Measurements from ENCODE around the gene APOL5. TPM values are rescaled to one million over a fixed set of nuclear protein-coding genes. Genes with fewer than 3 reads are reported as not detected.

The APOL5 gene
- total RNA-seq, 1 donor from 2014 or later, result not detected

DNA sequence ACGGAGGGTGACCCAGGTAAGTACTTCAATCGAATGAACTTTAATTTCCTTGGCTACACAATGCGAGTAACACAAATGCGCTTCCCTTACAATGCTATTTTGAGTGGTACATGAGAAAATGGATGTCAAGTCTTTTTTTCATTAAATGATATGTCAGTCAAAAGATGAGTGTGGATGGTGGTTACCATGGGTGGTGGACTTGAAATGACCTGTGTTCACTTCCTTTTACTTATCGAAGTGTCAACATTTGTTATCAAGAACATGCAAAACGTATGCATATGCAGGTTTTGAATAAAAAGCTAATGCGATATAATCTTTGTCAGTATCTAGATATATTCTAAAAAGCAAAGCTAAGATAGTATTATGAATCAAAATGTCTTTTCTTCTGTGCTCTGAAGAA is 8.8 kb upstream of the APOL5 start:
- DNase-seq (ENCODE audit: low read depth) (no peak), FAIRE-seq (no peak)
- Histone ChIP-seq H3K27me3 (ENCODE audit: insufficient read depth, low read length) (no peaks in the 10 kb centered on the region), H3K36me3 (ENCODE audit: insufficient read depth, low read length) (no peaks in the 10 kb centered on the region), H3K9ac (ENCODE audit: low read length) (no peak overlapping the region), H4K20me1 (ENCODE audit: insufficient read depth, low read length) (no peaks in the 10 kb centered on the region), H3K9me3 (ENCODE audit: insufficient read depth, low read depth, low read length) (no peaks in the 10 kb centered on the region), H3K27ac (ENCODE audit: low read depth, low read length) (no peak overlapping the region), H3K4me1 (ENCODE audit: insufficient read depth, low read length) (no peaks in the 10 kb centered on the region), H3K79me2 (ENCODE audit: insufficient read depth, low read length) (no peaks in the 10 kb centered on the region), H3K4me2 (ENCODE audit: low read length) (no peak overlapping the region), H2AFZ (ENCODE audit: low read depth, low read length) (no peak overlapping the region), H3K4me3 (ENCODE audit: insufficient read depth, low read depth, low read length) (no peak overlapping the region)
- Mint-ChIP-seq H3K4me3 (ENCODE audit: unreplicated experiment) (no peak overlapping the region), H3K4me1 (ENCODE audit: low read depth, unreplicated experiment) (no peaks in the 10 kb centered on the region), H3K27me3 (ENCODE audit: low read depth, unreplicated experiment) (peaks cover 3% of the 10 kb centered on the region), H3K36me3 (ENCODE audit: low read depth, unreplicated experiment) (no peaks in the 10 kb centered on the region), H3K27ac (ENCODE audit: unreplicated experiment) (no peak overlapping the region), H3K9me3 (ENCODE audit: unreplicated experiment) (peaks cover 9% of the 10 kb centered on the region)
- no peak for TF ChIP-seq EZH2 (IDR thresholded peaks at IDR 0.05; ENCODE audit: insufficient read depth, low read length)
- TF ChIP-seq, protein P1, sequence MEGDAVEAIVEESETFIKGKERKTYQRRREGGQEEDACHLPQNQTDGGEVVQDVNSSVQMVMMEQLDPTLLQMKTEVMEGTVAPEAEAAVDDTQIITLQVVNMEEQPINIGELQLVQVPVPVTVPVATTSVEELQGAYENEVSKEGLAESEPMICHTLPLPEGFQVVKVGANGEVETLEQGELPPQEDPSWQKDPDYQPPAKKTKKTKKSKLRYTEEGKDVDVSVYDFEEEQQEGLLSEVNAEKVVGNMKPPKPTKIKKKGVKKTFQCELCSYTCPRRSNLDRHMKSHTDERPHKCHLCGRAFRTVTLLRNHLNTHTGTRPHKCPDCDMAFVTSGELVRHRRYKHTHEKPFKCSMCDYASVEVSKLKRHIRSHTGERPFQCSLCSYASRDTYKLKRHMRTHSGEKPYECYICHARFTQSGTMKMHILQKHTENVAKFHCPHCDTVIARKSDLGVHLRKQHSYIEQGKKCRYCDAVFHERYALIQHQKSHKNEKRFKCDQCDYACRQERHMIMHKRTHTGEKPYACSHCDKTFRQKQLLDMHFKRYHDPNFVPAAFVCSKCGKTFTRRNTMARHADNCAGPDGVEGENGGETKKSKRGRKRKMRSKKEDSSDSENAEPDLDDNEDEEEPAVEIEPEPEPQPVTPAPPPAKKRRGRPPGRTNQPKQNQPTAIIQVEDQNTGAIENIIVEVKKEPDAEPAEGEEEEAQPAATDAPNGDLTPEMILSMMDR (IDR thresholded peaks at IDR 0.05; ENCODE audit: insufficient read depth, low read depth, low read length), result no peak

DNA sequence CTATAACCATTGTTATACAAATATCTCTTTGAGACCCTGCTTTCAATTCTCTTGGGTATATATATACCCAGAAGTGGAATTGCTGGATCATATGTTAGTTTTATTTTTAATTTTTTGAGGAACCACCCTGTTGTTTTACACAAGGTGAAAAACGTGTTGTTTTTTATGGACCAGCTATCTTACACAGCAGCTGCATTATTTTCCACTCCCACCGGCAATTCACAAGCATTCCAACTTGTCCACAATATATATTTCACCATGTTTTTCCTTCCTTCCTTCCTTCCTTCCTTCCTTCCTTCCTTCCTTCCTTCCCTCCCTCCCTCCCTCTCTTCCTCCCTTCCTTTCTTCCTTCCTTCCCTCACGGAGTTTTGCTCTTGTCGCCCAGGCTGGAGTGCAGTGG is 6.3 kb upstream of the APOL5 start:
- H3K27me3 ChIP-seq (ENCODE audit: insufficient read depth, low read length), result peaks cover 7% of the 10 kb centered on the region
- no peak overlapping the region for H3K9ac ChIP-seq (ENCODE audit: low read length)
- no peak overlapping the region for H3K27ac Mint-ChIP-seq (ENCODE audit: unreplicated experiment)
- H3K4me3 ChIP-seq (ENCODE audit: insufficient read depth, low read depth, low read length), result no peak overlapping the region
- TF ChIP-seq, protein P1 (IDR thresholded peaks at IDR 0.05; ENCODE audit: insufficient read depth, low read depth, low read length), result no peak
- TF ChIP-seq EZH2 (IDR thresholded peaks at IDR 0.05; ENCODE audit: insufficient read depth, low read length), result no peak
- FAIRE-seq, result no peak
- no peak overlapping the region for H3K4me2 ChIP-seq (ENCODE audit: low read length)
- no peaks in the 10 kb centered on the region for H3K9me3 ChIP-seq (ENCODE audit: insufficient read depth, low read depth, low read length)
- peaks cover 13% of the 10 kb centered on the region for H3K9me3 Mint-ChIP-seq (ENCODE audit: unreplicated experiment)
- H3K36me3 ChIP-seq (ENCODE audit: insufficient read depth, low read length), result no peaks in the 10 kb centered on the region
- H3K36me3 Mint-ChIP-seq (ENCODE audit: low read depth, unreplicated experiment), result no peaks in the 10 kb centered on the region
- no peaks in the 10 kb centered on the region for H3K4me1 ChIP-seq (ENCODE audit: insufficient read depth, low read length)
- H3K27ac ChIP-seq (ENCODE audit: low read depth, low read length), result no peak overlapping the region
- no peak overlapping the region for H2AFZ ChIP-seq (ENCODE audit: low read depth, low read length)
- peaks cover 13% of the 10 kb centered on the region for H3K27me3 Mint-ChIP-seq (ENCODE audit: low read depth, unreplicated experiment)
- H3K79me2 ChIP-seq (ENCODE audit: insufficient read depth, low read length), result no peaks in the 10 kb centered on the region
- no peak overlapping the region for H3K4me3 Mint-ChIP-seq (ENCODE audit: unreplicated experiment)
- no peaks in the 10 kb centered on the region for H4K20me1 ChIP-seq (ENCODE audit: insufficient read depth, low read length)
- H3K4me1 Mint-ChIP-seq (ENCODE audit: low read depth, unreplicated experiment), result no peaks in the 10 kb centered on the region
- DNase-seq (ENCODE audit: low read depth), result no peak

DNA sequence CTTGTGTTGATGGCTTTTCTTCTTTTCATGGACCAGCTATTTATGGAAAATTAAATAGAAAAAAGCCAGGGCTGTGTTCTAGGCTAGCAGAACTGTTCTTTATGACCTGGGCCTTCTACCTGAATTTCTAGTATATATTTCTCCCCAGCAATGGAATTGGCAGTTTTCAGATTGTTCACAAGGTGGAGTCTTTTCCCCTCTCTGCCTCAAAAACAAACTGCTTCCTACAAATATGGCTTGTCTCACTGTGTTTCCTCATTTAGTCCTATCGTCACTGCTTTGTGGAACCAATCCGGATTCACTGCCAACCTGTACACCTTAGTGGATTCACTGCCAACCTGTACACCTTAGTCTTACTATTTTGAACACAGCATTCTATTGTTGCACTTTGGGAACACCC is 5.0 kb upstream of the APOL5 start:
- Histone ChIP-seq H3K27ac (ENCODE audit: low read depth, low read length) (no peak overlapping the region), H3K4me3 (ENCODE audit: insufficient read depth, low read depth, low read length) (no peak overlapping the region), H3K9me3 (ENCODE audit: insufficient read depth, low read depth, low read length) (no peaks in the 10 kb centered on the region), H3K27me3 (ENCODE audit: insufficient read depth, low read length) (peaks cover 7% of the 10 kb centered on the region), H2AFZ (ENCODE audit: low read depth, low read length) (no peak overlapping the region), H3K79me2 (ENCODE audit: insufficient read depth, low read length) (no peaks in the 10 kb centered on the region), H3K4me1 (ENCODE audit: insufficient read depth, low read length) (no peaks in the 10 kb centered on the region), H3K9ac (ENCODE audit: low read length) (no peak overlapping the region), H3K36me3 (ENCODE audit: insufficient read depth, low read length) (no peaks in the 10 kb centered on the region), H3K4me2 (ENCODE audit: low read length) (no peak overlapping the region), H4K20me1 (ENCODE audit: insufficient read depth, low read length) (no peaks in the 10 kb centered on the region)
- TF ChIP-seq EZH2 (IDR thresholded peaks at IDR 0.05; ENCODE audit: insufficient read depth, low read length), result no peak
- TF ChIP-seq, protein P1 (IDR thresholded peaks at IDR 0.05; ENCODE audit: insufficient read depth, low read depth, low read length), result no peak
- Mint-ChIP-seq H3K4me1 (ENCODE audit: low read depth, unreplicated experiment) (no peaks in the 10 kb centered on the region), H3K36me3 (ENCODE audit: low read depth, unreplicated experiment) (no peaks in the 10 kb centered on the region), H3K27ac (ENCODE audit: unreplicated experiment) (no peak overlapping the region), H3K9me3 (ENCODE audit: unreplicated experiment) (peaks cover 13% of the 10 kb centered on the region), H3K27me3 (ENCODE audit: low read depth, unreplicated experiment) (peaks cover 13% of the 10 kb centered on the region), H3K4me3 (ENCODE audit: unreplicated experiment) (no peak overlapping the region)
- no peak for DNase-seq (ENCODE audit: low read depth)
- FAIRE-seq, result no peak

All from astrocyte (in vitro differentiated cells and primary cell).